Mesenchymal stem cell (in vitro differentiated cells and primary cell): ENCODE results near the gene DAO.

Experiments
- DNase-seq: peaks from one replicate; pipeline ENCODE4 v3.0.0-alpha.2; 2013
- H2AFZ ChIP-seq: one replicate; pipeline ENCODE4 v1.6.1; 2013; ENCODE audit warnings: low read depth, mild to moderate bottlenecking, control low read depth, inconsistent platforms, low read length, moderate library complexity
- H2AK5ac ChIP-seq: 2 replicates; pipeline ENCODE4 v1.6.1; 2013; ENCODE audit warnings: low read length, moderate library complexity, mild to moderate bottlenecking, inconsistent platforms; ENCODE audit not compliant: severe bottlenecking
- H2BK120ac ChIP-seq: one replicate; pipeline ENCODE4 v1.6.1; 2013; ENCODE audit warnings: low read depth, mild to moderate bottlenecking, inconsistent platforms, low read length, moderate library complexity
- H2BK12ac ChIP-seq, 2 experiments: one replicate each; pipeline ENCODE4 v1.6.1; 2013; ENCODE audit warnings: inconsistent platforms in 2 of 2, low read length in 2 of 2, mild to moderate bottlenecking in 2 of 2, moderate library complexity in 2 of 2, control low read depth in 1 of 2
- H2BK15ac ChIP-seq: one replicate; pipeline ENCODE4 v1.6.1; 2013; ENCODE audit warnings: mild to moderate bottlenecking, low read depth, inconsistent platforms; ENCODE audit not compliant: poor library complexity, severe bottlenecking
- H2BK5ac ChIP-seq: 2 replicates; pipeline ENCODE4 v1.6.1; 2013; ENCODE audit warnings: low read depth, mild to moderate bottlenecking, low read length, control low read depth, inconsistent platforms; ENCODE audit not compliant: poor library complexity, severe bottlenecking
- H3K14ac ChIP-seq, 2 experiments: one replicate each; pipeline ENCODE4 v1.6.1; 2013; ENCODE audit warnings: inconsistent platforms in 2 of 2, low read length in 2 of 2, control low read depth in 1 of 2, mild to moderate bottlenecking in 1 of 2, moderate library complexity in 1 of 2
- H3K18ac ChIP-seq, 2 experiments: one replicate each; pipeline ENCODE4 v1.6.1; 2013; ENCODE audit warnings: inconsistent platforms in 2 of 2, low read length in 2 of 2, control low read depth in 1 of 2, low read depth in 1 of 2, mild to moderate bottlenecking in 1 of 2
- H3K23ac ChIP-seq, 2 experiments: one replicate each; pipeline ENCODE4 v1.6.1; 2013; ENCODE audit warnings: inconsistent platforms in 2 of 2, low read length in 2 of 2, mild to moderate bottlenecking in 2 of 2, moderate library complexity in 2 of 2, control low read depth in 1 of 2
- H3K27ac ChIP-seq: 2 replicates; pipeline ENCODE4 v1.5.1; 2013; ENCODE audit warnings: mild to moderate bottlenecking, moderate library complexity, low read length, control low read depth, inconsistent platforms; ENCODE audit not compliant: poor library complexity, severe bottlenecking
- H3K27me3 ChIP-seq, 2 experiments: 2 replicates each; pipeline versions ENCODE4 v1.6.1 to v1.7.0; 2013; ENCODE audit warnings: low read length in 2 of 2, mild to moderate bottlenecking in 2 of 2, moderate library complexity in 2 of 2, control low read depth in 1 of 2, inconsistent platforms in 1 of 2; ENCODE audit not compliant: control insufficient read depth in 1 of 2, insufficient read depth in 1 of 2
- H3K36me3 ChIP-seq, 2 experiments: 2 replicates each; pipeline versions ENCODE4 v1.6.1 to v1.7.0; 2013; ENCODE audit warnings: low read length in 2 of 2, control low read depth in 1 of 2, inconsistent platforms in 1 of 2, low read depth in 1 of 2, mild to moderate bottlenecking in 1 of 2; ENCODE audit not compliant: insufficient read depth in 2 of 2, control insufficient read depth in 1 of 2
- H3K4ac ChIP-seq, 2 experiments: one replicate each; pipeline ENCODE4 v1.6.1; 2013; ENCODE audit warnings: inconsistent platforms in 2 of 2, low read length in 2 of 2, mild to moderate bottlenecking in 2 of 2, moderate library complexity in 2 of 2, control low read depth in 1 of 2, low read depth in 1 of 2
- H3K4me1 ChIP-seq: 2 replicates; pipeline ENCODE4 v1.6.1; 2013; ENCODE audit warnings: low read depth, low read length, control low read depth; ENCODE audit not compliant: control insufficient read depth, insufficient read depth
- H3K4me2 ChIP-seq: 2 replicates; pipeline ENCODE4 v1.6.1; 2013; ENCODE audit warnings: low read length, mild to moderate bottlenecking, inconsistent platforms; ENCODE audit not compliant: poor library complexity, severe bottlenecking
- H3K4me3 ChIP-seq, 2 experiments: 2 replicates each; pipeline versions ENCODE4 v1.5.1 to v1.7.0; 2013; ENCODE audit warnings: low read length in 2 of 2, mild to moderate bottlenecking in 2 of 2, control low read depth in 1 of 2, low read depth in 1 of 2; ENCODE audit not compliant: insufficient read depth in 1 of 2
- H3K79me1 ChIP-seq: replicated peaks from 2 replicates; pipeline ENCODE4 v1.6.1; 2013; ENCODE audit warnings: mild to moderate bottlenecking, control low read depth, low read length, inconsistent platforms; ENCODE audit not compliant: poor library complexity, severe bottlenecking
- H3K9ac ChIP-seq: 2 replicates; pipeline ENCODE4 v1.7.0; 2013; ENCODE audit warnings: mild to moderate bottlenecking, low read length, moderate library complexity
- H3K9me3 ChIP-seq: 2 replicates; pipeline ENCODE4 v1.7.0; 2013; ENCODE audit warnings: mild to moderate bottlenecking, low read length; ENCODE audit not compliant: control insufficient read depth
- H4K8ac ChIP-seq: one replicate; pipeline ENCODE4 v1.6.1; 2013; ENCODE audit warnings: inconsistent platforms, mild to moderate bottlenecking, low read length, moderate library complexity
- H4K91ac ChIP-seq: one replicate; pipeline ENCODE4 v1.6.1; 2013; ENCODE audit warnings: mild to moderate bottlenecking, low read length, inconsistent platforms
- WGBS: methylation state at CpG from one replicate; pipeline ENCODE4 v1.1.7; 2013; ENCODE audit warnings: mixed read lengths; 5-methylcytosine and 5-hydroxymethylcytosine counted together

The DAO gene

GRCh38 chr12:108837680-108838079 is 42.2 kb upstream of the DAO start:
- Histone ChIP-seq H3K9ac (peak overlapping the region; percentile 81), H3K23ac (no peak overlapping the region), H3K79me1 (no peaks in the 10 kb centered on the region), H3K4me2 (no peak overlapping the region), H3K9me3 (no peaks in the 10 kb centered on the region), H3K27me3 (no peaks in the 10 kb centered on the region), H2AFZ (no peak overlapping the region), H3K4me1 (peaks cover 43% of the 10 kb centered on the region), H3K4ac (peak overlapping the region in 1 of 2 experiments; percentile 19), H4K8ac (peak overlapping the region; percentile 22), H3K4me3 (no peak overlapping the region), H3K18ac (peak overlapping the region; percentile 65 to 67), H3K36me3 (peaks cover 27 to 46% of the 10 kb centered on the region in 2 experiments), H2BK5ac (peak overlapping the region; percentile 57), H2BK12ac (peak overlapping the region in 1 of 2 experiments; percentile 16), H2BK15ac (no peak overlapping the region), H3K27ac (peak overlapping the region; percentile 86), H4K91ac (no peak overlapping the region), H2AK5ac (no peak overlapping the region), H3K14ac (no peak overlapping the region), H2BK120ac (peak overlapping the region; percentile 37)
- 86% methylated on average over 7 of the region's 7 CpGs for WGBS
- no peak for DNase-seq

GRCh38 chr12:108838194-108839017 is 41.5 kb upstream of the DAO start:
- Histone ChIP-seq H3K9ac (peak overlapping the region; percentile 81), H3K18ac (peak overlapping the region; percentile 80 to 90), H4K8ac (no peak overlapping the region), H3K79me1 (peaks cover 3% of the 10 kb centered on the region), H4K91ac (peak overlapping the region; percentile 35), H3K4me2 (no peak overlapping the region), H3K4me1 (peaks cover 39% of the 10 kb centered on the region), H3K4ac (peak overlapping the region; percentile 18 to 64), H2BK12ac (peak overlapping the region; percentile 33 to 88), H3K9me3 (no peaks in the 10 kb centered on the region), H2BK15ac (no peak overlapping the region), H3K23ac (no peak overlapping the region), H3K4me3 (no peak overlapping the region), H3K14ac (no peak overlapping the region), H3K27me3 (no peaks in the 10 kb centered on the region), H3K27ac (peak overlapping the region; percentile 96), H2BK120ac (peak overlapping the region; percentile 83), H2AK5ac (peak overlapping the region; percentile 100), H2BK5ac (peak overlapping the region; percentile 80), H3K36me3 (peaks cover 30 to 53% of the 10 kb centered on the region in 2 experiments), H2AFZ (no peak overlapping the region)
- peak; percentile 100 for DNase-seq
- WGBS, result under 1% methylated on average over 12 of the region's 14 CpGs

GRCh38 chr12:108839018-108839889 is 40.6 kb upstream of the DAO start:
- Histone ChIP-seq H3K79me1 (peaks cover 6% of the 10 kb centered on the region), H2BK15ac (peak overlapping the region; percentile 46), H4K91ac (peak overlapping the region; percentile 99), H3K4me2 (no peak overlapping the region), H3K14ac (peak overlapping the region; percentile 7 to 90), H3K18ac (peak overlapping the region; percentile 97 to 99), H3K36me3 (peaks cover 32 to 55% of the 10 kb centered on the region in 2 experiments), H4K8ac (peak overlapping the region; percentile 96), H3K27me3 (no peaks in the 10 kb centered on the region), H2AFZ (no peak overlapping the region), H3K4me3 (no peak overlapping the region), H2AK5ac (peak overlapping the region; percentile 100), H2BK120ac (peak overlapping the region; percentile 98), H3K9ac (peak overlapping the region; percentile 77), H3K27ac (peak overlapping the region; percentile 96), H3K9me3 (no peaks in the 10 kb centered on the region), H2BK12ac (peak overlapping the region; percentile 93 to 96), H3K23ac (peak overlapping the region in 1 of 2 experiments; percentile 23), H2BK5ac (peak overlapping the region; percentile 80), H3K4ac (peak overlapping the region; percentile 99), H3K4me1 (peaks cover 33% of the 10 kb centered on the region)
- peak; percentile 97 for DNase-seq
- WGBS, result 27% methylated on average over 6 of the region's 6 CpGs

- H3K23ac ChIP-seq, result peak overlapping the region in 1 of 2 experiments; percentile 23
- no peaks in the 10 kb centered on the region for H3K9me3 ChIP-seq
- peak overlapping the region; percentile 93 to 96 for H2BK12ac ChIP-seq
- H4K91ac ChIP-seq, result peak overlapping the region; percentile 97
- peak overlapping the region; percentile 99 for H3K4ac ChIP-seq
- H3K27ac ChIP-seq, result peak overlapping the region; percentile 96
- peaks cover 31% of the 10 kb centered on the region for H3K4me1 ChIP-seq
- no peak overlapping the region for H3K4me2 ChIP-seq
- peak overlapping the region; percentile 15 for H2BK15ac ChIP-seq
- peak overlapping the region; percentile 80 for H2BK5ac ChIP-seq
- H2AFZ ChIP-seq, result no peak overlapping the region
- H3K18ac ChIP-seq, result peak overlapping the region; percentile 97 to 99
- WGBS, result 92% methylated on average over 10 of the region's 10 CpGs
- no peaks in the 10 kb centered on the region for H3K27me3 ChIP-seq
- peak overlapping the region; percentile 77 for H3K9ac ChIP-seq
- peak overlapping the region; percentile 7 to 90 for H3K14ac ChIP-seq
- DNase-seq, result no peak
- no peak overlapping the region for H3K4me3 ChIP-seq
- H2AK5ac ChIP-seq, result peak overlapping the region; percentile 100
- peaks cover 6% of the 10 kb centered on the region for H3K79me1 ChIP-seq
- peak overlapping the region; percentile 82 for H4K8ac ChIP-seq
- peaks cover 33 to 53% of the 10 kb centered on the region in 2 experiments for H3K36me3 ChIP-seq
- peak overlapping the region; percentile 98 for H2BK120ac ChIP-seq
Measured at GRCh38 chr12:108839890-108840230, 40.0 kb upstream of the DAO start.
